SK-N-SH treated with all-trans-retinoic acid at 6 μM for 48 hours (cell line): Measurements from ENCODE around the gene NTSR1.

Experiments used
- ATAC-seq: fragments of 200-7000 bp; cut with Tn5 transposase; 3 replicates; pipeline ENCODE4 v1.9.1; 2020; ENCODE audit warnings: mild to moderate bottlenecking, moderate library complexity
- ARNTL ChIP-seq: fragments of 450-650 bp; formaldehyde crosslinking; IDR thresholded peaks from 2 replicates; pipeline ENCODE4 v1.5.0; 2020; ENCODE audit warnings: low read depth, mild to moderate bottlenecking, moderate library complexity, borderline replicate concordance
- BACH2 ChIP-seq: fragments of 250-450 bp; sonication (Bioruptor Pico); IDR thresholded peaks from 2 replicates; pipeline ENCODE4 v1.9.0; 2021; ENCODE audit warnings: mild to moderate bottlenecking, borderline replicate concordance
- CSDC2 ChIP-seq: fragments of 250-450 bp; sonication (Bioruptor Pico); IDR thresholded peaks from 2 replicates; pipeline ENCODE4 v1.5.0; 2020; ENCODE audit warnings: mild to moderate bottlenecking, moderate library complexity
- GLIS3 ChIP-seq: fragments of 250-450 bp; sonication (Bioruptor Pico); IDR thresholded peaks from 2 replicates; pipeline ENCODE4 v1.5.0; 2020; ENCODE audit warnings: mild to moderate bottlenecking, moderate library complexity
- ISL1 ChIP-seq: fragments of 250-450 bp; sonication (Bioruptor Pico); IDR thresholded peaks from 2 replicates; pipeline ENCODE4 v2.1.2; 2022; ENCODE audit warnings: mild to moderate bottlenecking, moderate library complexity
- OSR1 ChIP-seq: fragments of 250-450 bp; sonication (Bioruptor Pico); IDR thresholded peaks from 2 replicates; pipeline ENCODE4 v1.8.0; 2022; ENCODE audit warnings: moderate library complexity, mild to moderate bottlenecking, inconsistent platforms
- PPARA ChIP-seq: fragments of 250-450 bp; sonication (Bioruptor Pico); IDR thresholded peaks from 2 replicates; pipeline ENCODE4 v1.5.0; 2020; ENCODE audit warnings: mild to moderate bottlenecking, borderline replicate concordance
- RARB ChIP-seq: fragments of 250-450 bp; sonication (Bioruptor Pico); IDR thresholded peaks from 2 replicates; pipeline ENCODE4 v1.8.0; 2021; ENCODE audit warnings: mild to moderate bottlenecking, moderate library complexity
- SNAI2 ChIP-seq: fragments of 250-450 bp; sonication (Bioruptor Pico); IDR thresholded peaks from 2 replicates; pipeline ENCODE4 v1.5.0; 2020; ENCODE audit warnings: mild to moderate bottlenecking, moderate library complexity
- TCF4 ChIP-seq: fragments of 250-450 bp; sonication (Bioruptor Pico); IDR thresholded peaks from 2 replicates; pipeline ENCODE4 v1.8.0; 2021; ENCODE audit warnings: mild to moderate bottlenecking, moderate library complexity, borderline replicate concordance
- TOX ChIP-seq: fragments of 250-450 bp; sonication (Bioruptor Pico); IDR thresholded peaks from 2 replicates; pipeline ENCODE4 v1.8.0; 2021; ENCODE audit warnings: mild to moderate bottlenecking, moderate library complexity, borderline replicate concordance
- ZC3H10 ChIP-seq: fragments of 250-450 bp; sonication (Bioruptor Pico); IDR thresholded peaks from 2 replicates; pipeline ENCODE4 v1.5.1; 2021; ENCODE audit warnings: mild to moderate bottlenecking, moderate library complexity
- ZFP3 ChIP-seq: fragments of 250-450 bp; sonication (Bioruptor Pico); IDR thresholded peaks from 2 replicates; pipeline ENCODE4 v1.5.0; 2020; ENCODE audit warnings: mild to moderate bottlenecking, moderate library complexity
- ZFP30 ChIP-seq: fragments of 450-650 bp; formaldehyde crosslinking; IDR thresholded peaks from 2 replicates; pipeline ENCODE4 v1.5.0; 2022; ENCODE audit warnings: mild to moderate bottlenecking, moderate library complexity
- ZNF565 ChIP-seq: fragments of 450-650 bp; formaldehyde crosslinking; conservative IDR thresholded peaks from 2 replicates; pipeline ENCODE4 v1.5.0; 2020; ENCODE audit warnings: low read depth, mild to moderate bottlenecking, moderate library complexity
- ZNF70 ChIP-seq: fragments of 450-650 bp; formaldehyde crosslinking; IDR thresholded peaks from 2 replicates; pipeline ENCODE4 v1.5.0; 2020; ENCODE audit warnings: mild to moderate bottlenecking, moderate library complexity
- ZNF8 ChIP-seq: fragments of 450-650 bp; formaldehyde crosslinking; IDR thresholded peaks from 2 replicates; pipeline ENCODE4 v1.5.0; 2020; ENCODE audit warnings: mild to moderate bottlenecking, moderate library complexity
- TF ChIP-seq, protein P1 (sequence below): fragments of 250-450 bp; sonication (Bioruptor Pico); IDR thresholded peaks from 2 replicates; pipeline ENCODE4 v1.5.1; 2021; ENCODE audit warnings: mild to moderate bottlenecking, moderate library complexity
- TF ChIP-seq, protein P2 (sequence below): fragments of 250-450 bp; sonication (Bioruptor Pico); IDR thresholded peaks from 2 replicates; pipeline ENCODE4 v1.8.0; 2020; ENCODE audit warnings: mild to moderate bottlenecking, moderate library complexity, borderline replicate concordance
- TF ChIP-seq, protein P3 (sequence below): fragments of 250-450 bp; sonication (Bioruptor Pico); IDR thresholded peaks from 2 replicates; pipeline ENCODE4 v1.5.0; 2020; ENCODE audit warnings: mild to moderate bottlenecking, moderate library complexity
- TF ChIP-seq, protein P4 (sequence below): fragments of 250-450 bp; sonication (Bioruptor Pico); IDR thresholded peaks from 2 replicates; pipeline ENCODE4 v1.8.0; 2021; ENCODE audit warnings: low read depth, mild to moderate bottlenecking, moderate library complexity, borderline replicate concordance

Gene NTSR1

DNA sequence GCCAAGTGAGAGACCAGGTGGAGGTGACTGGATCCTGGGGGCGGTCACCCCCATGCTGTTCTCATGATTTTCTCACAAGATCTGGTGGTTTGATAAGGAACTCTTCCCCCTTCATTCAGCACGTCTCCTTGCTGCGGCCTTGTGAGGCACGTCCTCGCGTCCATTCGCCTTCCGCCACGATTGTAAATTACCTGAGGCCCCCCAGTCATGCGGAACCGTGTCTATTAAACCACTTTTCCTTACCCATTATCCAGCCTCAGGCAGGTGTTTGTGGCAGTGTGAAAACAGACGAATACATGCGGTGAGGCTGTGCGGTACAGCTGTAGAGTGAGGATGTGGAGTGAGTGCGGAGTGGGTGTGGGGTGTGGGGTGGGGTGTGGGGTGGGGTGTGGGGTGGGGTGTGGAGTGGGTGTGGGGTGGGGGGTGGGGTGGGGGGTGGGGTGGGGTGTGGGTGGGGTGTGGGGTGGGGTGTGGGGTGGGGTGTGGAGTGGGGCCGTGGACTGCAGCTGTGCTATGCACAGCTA lies 12.1 kb upstream of the NTSR1 start:
- no peak for ATAC-seq
- TF ChIP-seq GLIS3 (no peak), OSR1 (no peak)

DNA sequence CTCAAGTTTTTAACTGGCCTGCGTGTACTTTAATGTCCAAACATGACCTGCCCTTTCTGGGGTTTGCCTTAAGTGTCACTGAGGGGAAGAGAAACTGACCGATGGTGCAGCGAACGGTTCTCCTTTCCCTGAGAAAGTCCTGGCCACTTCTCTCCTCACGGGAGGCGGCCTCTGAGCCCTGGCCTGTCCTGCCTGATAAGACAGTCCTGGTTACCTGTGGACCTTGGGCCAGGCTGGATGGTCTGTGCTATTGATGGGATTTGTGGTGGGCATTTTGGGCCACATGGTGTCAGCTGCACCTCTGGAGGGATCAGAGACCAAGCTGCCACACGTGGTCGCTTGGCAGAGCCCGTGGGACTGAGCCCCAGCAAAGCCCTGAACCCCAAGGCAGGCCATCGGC lies 11.6 kb upstream of the NTSR1 start:
- no peak for ATAC-seq

DNA sequence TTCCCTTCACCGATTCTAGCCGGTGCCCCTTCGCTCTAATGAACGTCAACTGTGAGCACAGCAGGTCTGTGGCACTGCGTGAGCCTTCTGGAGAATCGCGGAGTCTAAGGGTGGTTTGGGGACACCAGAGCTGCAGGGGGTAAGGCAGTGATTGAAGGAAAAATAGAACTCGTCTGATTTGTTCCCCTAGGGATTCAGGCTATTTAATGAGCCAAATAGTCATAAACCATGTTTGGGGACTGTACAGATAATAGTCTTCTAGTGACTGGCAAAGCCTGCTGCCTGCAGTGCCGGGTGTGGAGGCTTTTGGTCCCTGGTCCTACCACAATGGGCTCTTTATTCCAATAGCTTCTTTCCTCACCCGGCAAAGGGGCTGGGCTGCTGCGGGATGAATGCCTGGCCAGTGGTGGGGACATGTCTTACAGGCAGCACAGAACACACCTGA lies 11.1 kb upstream of the NTSR1 start:
- TF ChIP-seq ZNF70 (CRISPR knock-in tag), result no peak
- TF ChIP-seq ZC3H10 (CRISPR knock-in tag), result no peak
- TF ChIP-seq ZNF8 (CRISPR knock-in tag), result no peak
- TF ChIP-seq PPARA (CRISPR knock-in tag), result no peak
- no peak for TF ChIP-seq ZFP3 (CRISPR knock-in tag)
- no peak for TF ChIP-seq RARB
- TF ChIP-seq GLIS3, result no peak
- no peak for TF ChIP-seq ISL1 (CRISPR knock-in tag)
- no peak for TF ChIP-seq CSDC2
- TF ChIP-seq, protein P1, sequence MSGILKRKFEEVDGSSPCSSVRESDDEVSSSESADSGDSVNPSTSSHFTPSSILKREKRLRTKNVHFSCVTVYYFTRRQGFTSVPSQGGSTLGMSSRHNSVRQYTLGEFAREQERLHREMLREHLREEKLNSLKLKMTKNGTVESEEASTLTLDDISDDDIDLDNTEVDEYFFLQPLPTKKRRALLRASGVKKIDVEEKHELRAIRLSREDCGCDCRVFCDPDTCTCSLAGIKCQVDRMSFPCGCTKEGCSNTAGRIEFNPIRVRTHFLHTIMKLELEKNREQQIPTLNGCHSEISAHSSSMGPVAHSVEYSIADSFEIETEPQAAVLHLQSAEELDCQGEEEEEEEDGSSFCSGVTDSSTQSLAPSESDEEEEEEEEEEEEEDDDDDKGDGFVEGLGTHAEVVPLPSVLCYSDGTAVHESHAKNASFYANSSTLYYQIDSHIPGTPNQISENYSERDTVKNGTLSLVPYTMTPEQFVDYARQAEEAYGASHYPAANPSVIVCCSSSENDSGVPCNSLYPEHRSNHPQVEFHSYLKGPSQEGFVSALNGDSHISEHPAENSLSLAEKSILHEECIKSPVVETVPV (CRISPR knock-in tag), result no peak
- no peak for TF ChIP-seq ZFP30 (CRISPR knock-in tag)
- TF ChIP-seq BACH2 (CRISPR knock-in tag), result no peak
- TF ChIP-seq SNAI2 (CRISPR knock-in tag), result no peak
- no peak for TF ChIP-seq TOX
- TF ChIP-seq, protein P2, sequence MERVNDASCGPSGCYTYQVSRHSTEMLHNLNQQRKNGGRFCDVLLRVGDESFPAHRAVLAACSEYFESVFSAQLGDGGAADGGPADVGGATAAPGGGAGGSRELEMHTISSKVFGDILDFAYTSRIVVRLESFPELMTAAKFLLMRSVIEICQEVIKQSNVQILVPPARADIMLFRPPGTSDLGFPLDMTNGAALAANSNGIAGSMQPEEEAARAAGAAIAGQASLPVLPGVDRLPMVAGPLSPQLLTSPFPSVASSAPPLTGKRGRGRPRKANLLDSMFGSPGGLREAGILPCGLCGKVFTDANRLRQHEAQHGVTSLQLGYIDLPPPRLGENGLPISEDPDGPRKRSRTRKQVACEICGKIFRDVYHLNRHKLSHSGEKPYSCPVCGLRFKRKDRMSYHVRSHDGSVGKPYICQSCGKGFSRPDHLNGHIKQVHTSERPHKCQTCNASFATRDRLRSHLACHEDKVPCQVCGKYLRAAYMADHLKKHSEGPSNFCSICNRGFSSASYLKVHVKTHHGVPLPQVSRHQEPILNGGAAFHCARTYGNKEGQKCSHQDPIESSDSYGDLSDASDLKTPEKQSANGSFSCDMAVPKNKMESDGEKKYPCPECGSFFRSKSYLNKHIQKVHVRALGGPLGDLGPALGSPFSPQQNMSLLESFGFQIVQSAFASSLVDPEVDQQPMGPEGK (CRISPR knock-in tag), result no peak
- TF ChIP-seq ZNF565 (CRISPR knock-in tag), result no peak
- no peak for ATAC-seq

More for the DNA sequence above, 11.6 kb upstream of the NTSR1 start:
- TF ChIP-seq, protein P1 (CRISPR knock-in tag), result no peak
- TF ChIP-seq ZC3H10 (CRISPR knock-in tag) (no peak), BACH2 (CRISPR knock-in tag) (no peak)
- TF ChIP-seq, protein P3, sequence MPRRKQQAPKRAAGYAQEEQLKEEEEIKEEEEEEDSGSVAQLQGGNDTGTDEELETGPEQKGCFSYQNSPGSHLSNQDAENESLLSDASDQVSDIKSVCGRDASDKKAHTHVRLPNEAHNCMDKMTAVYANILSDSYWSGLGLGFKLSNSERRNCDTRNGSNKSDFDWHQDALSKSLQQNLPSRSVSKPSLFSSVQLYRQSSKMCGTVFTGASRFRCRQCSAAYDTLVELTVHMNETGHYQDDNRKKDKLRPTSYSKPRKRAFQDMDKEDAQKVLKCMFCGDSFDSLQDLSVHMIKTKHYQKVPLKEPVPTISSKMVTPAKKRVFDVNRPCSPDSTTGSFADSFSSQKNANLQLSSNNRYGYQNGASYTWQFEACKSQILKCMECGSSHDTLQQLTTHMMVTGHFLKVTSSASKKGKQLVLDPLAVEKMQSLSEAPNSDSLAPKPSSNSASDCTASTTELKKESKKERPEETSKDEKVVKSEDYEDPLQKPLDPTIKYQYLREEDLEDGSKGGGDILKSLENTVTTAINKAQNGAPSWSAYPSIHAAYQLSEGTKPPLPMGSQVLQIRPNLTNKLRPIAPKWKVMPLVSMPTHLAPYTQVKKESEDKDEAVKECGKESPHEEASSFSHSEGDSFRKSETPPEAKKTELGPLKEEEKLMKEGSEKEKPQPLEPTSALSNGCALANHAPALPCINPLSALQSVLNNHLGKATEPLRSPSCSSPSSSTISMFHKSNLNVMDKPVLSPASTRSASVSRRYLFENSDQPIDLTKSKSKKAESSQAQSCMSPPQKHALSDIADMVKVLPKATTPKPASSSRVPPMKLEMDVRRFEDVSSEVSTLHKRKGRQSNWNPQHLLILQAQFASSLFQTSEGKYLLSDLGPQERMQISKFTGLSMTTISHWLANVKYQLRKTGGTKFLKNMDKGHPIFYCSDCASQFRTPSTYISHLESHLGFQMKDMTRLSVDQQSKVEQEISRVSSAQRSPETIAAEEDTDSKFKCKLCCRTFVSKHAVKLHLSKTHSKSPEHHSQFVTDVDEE (CRISPR knock-in tag), result no peak
- TF ChIP-seq, protein P4, sequence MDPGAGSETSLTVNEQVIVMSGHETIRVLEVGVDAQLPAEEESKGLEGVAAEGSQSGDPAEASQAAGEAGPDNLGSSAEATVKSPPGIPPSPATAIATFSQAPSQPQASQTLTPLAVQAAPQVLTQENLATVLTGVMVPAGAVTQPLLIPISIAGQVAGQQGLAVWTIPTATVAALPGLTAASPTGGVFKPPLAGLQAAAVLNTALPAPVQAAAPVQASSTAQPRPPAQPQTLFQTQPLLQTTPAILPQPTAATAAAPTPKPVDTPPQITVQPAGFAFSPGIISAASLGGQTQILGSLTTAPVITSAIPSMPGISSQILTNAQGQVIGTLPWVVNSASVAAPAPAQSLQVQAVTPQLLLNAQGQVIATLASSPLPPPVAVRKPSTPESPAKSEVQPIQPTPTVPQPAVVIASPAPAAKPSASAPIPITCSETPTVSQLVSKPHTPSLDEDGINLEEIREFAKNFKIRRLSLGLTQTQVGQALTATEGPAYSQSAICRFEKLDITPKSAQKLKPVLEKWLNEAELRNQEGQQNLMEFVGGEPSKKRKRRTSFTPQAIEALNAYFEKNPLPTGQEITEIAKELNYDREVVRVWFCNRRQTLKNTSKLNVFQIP (CRISPR knock-in tag), result no peak

DNA sequence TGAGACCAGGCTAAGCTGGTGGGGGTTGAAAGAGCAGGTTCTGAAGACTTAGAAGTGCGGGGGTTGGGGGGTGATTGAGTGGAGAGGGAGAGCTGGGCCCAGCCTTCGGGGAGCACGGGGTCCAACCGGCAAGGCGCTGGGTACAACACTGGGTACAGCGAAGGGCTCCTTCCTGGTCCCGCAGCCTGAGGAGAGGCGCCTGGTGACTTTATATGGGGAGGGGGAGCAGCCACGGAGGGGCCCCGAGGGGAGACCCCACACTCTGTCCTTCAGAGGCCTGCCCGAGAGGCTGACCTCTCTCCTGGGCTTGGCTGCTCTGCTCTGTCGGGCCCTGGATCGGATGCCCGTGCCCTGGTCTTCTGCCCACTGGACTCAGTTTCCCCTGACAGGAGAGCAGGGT lies 10.4 kb upstream of the NTSR1 start:
- no peak for ATAC-seq
- TF ChIP-seq CSDC2 (no peak), ZNF565 (CRISPR knock-in tag) (no peak), PPARA (CRISPR knock-in tag) (no peak), ARNTL (CRISPR knock-in tag) (no peak), ZNF70 (CRISPR knock-in tag) (no peak), TCF4 (CRISPR knock-in tag) (no peak)
- TF ChIP-seq, all 23 proteins: peak for 0
